ENCODE data around the gene TRAF1. TPM values are rescaled to one million over a fixed set of nuclear protein-coding genes. Genes with fewer than 3 reads are reported as not detected.

TRAF1 gene
- total RNA-seq, 1 experiment from 2014 or later: 1.7 TPM

GRCh38 chr9:120869360-120869687 lies 57.3 kb downstream of the TRAF1 start:
- peaks cover 27 to 38% of the 10 kb centered on the region in 2 experiments for H3K4me1 ChIP-seq (ENCODE audit: control insufficient read depth in 1 of 2, insufficient read depth in 2 of 2, low read length in 2 of 2)
- BruUV-seq (replicated peaks): TSS peak; percentile 52
- peaks cover 0 to 24% of the 10 kb centered on the region in 2 experiments; a peak in 1 of 4 replicates for H3K36me3 ChIP-seq (ENCODE audit: control insufficient read depth in 1 of 2, insufficient read depth in 2 of 2, low read length in 2 of 2)
- no peak overlapping the region for H2AFZ ChIP-seq (ENCODE audit: low read depth, low read length, poor library complexity, severe bottlenecking)
- DNase-seq (ENCODE audit: low read depth, low spot score): no peak
- intact Hi-C loops (cut with micrococcal nuclease): loop anchor here (2.0 kb wide), 1 partner anchor 27 kb away; the partner anchor contains the start of gene PSMD5
- peak overlapping the region; percentile 55 for H3K9ac ChIP-seq (ENCODE audit: low read length)
- ChIA-PET POLR2A (no interaction called here), RAD21 (ENCODE audit: low non-redundant PET in 1 of 2, low total read pairs in 2 of 2, uncharacterized antibody in 2 of 2, unreplicated experiment in 2 of 2) (no interaction called here), CTCF (interaction anchor here (1.1 kb wide), 1 partner anchor 68 kb away, joined by 3 read pairs; no protein-coding TSS in a partner anchor)
- peak overlapping the region in 1 of 2 experiments; percentile 48; a peak in 3 of 4 replicates for H3K4me3 ChIP-seq (replicated peaks in 1 of 2; ENCODE audit: low read depth in 1 of 2, low read length in 2 of 2)
- peak overlapping the region; percentile 54 for H3K27ac ChIP-seq (ENCODE audit: low read depth, low read length)
- H4K20me1 ChIP-seq (ENCODE audit: insufficient read depth): no peaks in the 10 kb centered on the region
- no peak for ATAC-seq
- no peaks in the 10 kb centered on the region for H3K9me3 ChIP-seq (ENCODE audit: control insufficient read depth in 1 of 2, insufficient read depth in 1 of 2, low read depth in 1 of 2, low read length in 2 of 2)
- TF ChIP-seq SP1 (IDR thresholded peaks at IDR 0.05; ENCODE audit: low read depth) (no peak), EZH2 (IDR thresholded peaks at IDR 0.05) (no peak), ELF1 (IDR thresholded peaks at IDR 0.05; ENCODE audit: borderline replicate concordance, low read depth) (no peak), ATF3 (IDR thresholded peaks at IDR 0.05) (no peak), CEBPB (IDR thresholded peaks at IDR 0.05; ENCODE audit: low read depth) (no peak), POLR2A (IDR thresholded peaks at IDR 0.05; ENCODE audit: borderline replicate concordance, extremely low read depth, insufficient read depth, insufficient read length) (no peak), JUND (IDR thresholded peaks at IDR 0.05) (no peak), POLR2AphosphoS5 (IDR thresholded peaks at IDR 0.05; ENCODE audit: low read depth, low read length) (no peak)
- H3K4me2 ChIP-seq (ENCODE audit: low read length): peak overlapping the region; percentile 79
- peaks cover 2% of the 10 kb centered on the region; the same call in 1 of the 2 replicates for H3K79me2 ChIP-seq (ENCODE audit: insufficient read depth, low read length)
- no peaks in the 10 kb centered on the region for H3K27me3 ChIP-seq (ENCODE audit: insufficient read depth, low read length)
- no peaks in the 10 kb centered on the region for H3K9me2 ChIP-seq (ENCODE audit: insufficient read depth)

- DNase-seq (ENCODE audit: low read depth, low spot score) (peak; percentile 94), ATAC-seq (peak; percentile 95)
- no peak overlapping the region for H2AFZ ChIP-seq (ENCODE audit: low read depth, low read length, poor library complexity, severe bottlenecking)
- no peaks in the 10 kb centered on the region for H3K27me3 ChIP-seq (ENCODE audit: insufficient read depth, low read length)
- H3K9me2 ChIP-seq (ENCODE audit: insufficient read depth): no peaks in the 10 kb centered on the region
- no peaks in the 10 kb centered on the region for H3K9me3 ChIP-seq (ENCODE audit: control insufficient read depth in 1 of 2, insufficient read depth in 1 of 2, low read depth in 1 of 2, low read length in 2 of 2)
- no TSS peak for BruUV-seq (replicated peaks)
- H3K27ac ChIP-seq (ENCODE audit: low read depth, low read length): peak overlapping the region; percentile 55
- H3K4me2 ChIP-seq (ENCODE audit: low read length): peak overlapping the region; percentile 81
- TF ChIP-seq MAX (IDR thresholded peaks at IDR 0.05) (no peak), FOSL1 (IDR thresholded peaks at IDR 0.05; ENCODE audit: low read depth) (no peak), CTCF (IDR thresholded peaks at IDR 0.05 in 2 of 3, conservative IDR thresholded peaks at IDR 0.05 in 1 of 3; ENCODE audit: borderline replicate concordance in 1 of 3, insufficient read depth in 1 of 3, low read depth in 2 of 3, low read length in 2 of 3) (peak in 2 of 3 experiments; percentile 5 to 49; a peak in 3 of 6 replicates)
- ChIA-PET CTCF (interaction anchor here (1.1 kb wide), 1 partner anchor 68 kb away, joined by 3 read pairs; no protein-coding TSS in a partner anchor), POLR2A (no interaction called here), RAD21 (ENCODE audit: low non-redundant PET in 1 of 2, low total read pairs in 2 of 2, uncharacterized antibody in 2 of 2, unreplicated experiment in 2 of 2) (no interaction called here)
- no peaks in the 10 kb centered on the region for H3K79me2 ChIP-seq (ENCODE audit: insufficient read depth, low read length)
- intact Hi-C loops (cut with micrococcal nuclease): loop anchor here (2.0 kb wide), 1 partner anchor 26 kb away; the partner anchor contains the start of gene PSMD5
- peak overlapping the region; percentile 56 for H3K9ac ChIP-seq (ENCODE audit: low read length)
- H3K4me1 ChIP-seq (ENCODE audit: control insufficient read depth in 1 of 2, insufficient read depth in 2 of 2, low read length in 2 of 2): peaks cover 22 to 33% of the 10 kb centered on the region in 2 experiments
- peak overlapping the region; percentile 18 to 48; a peak in 3 of 4 replicates for H3K4me3 ChIP-seq (replicated peaks in 1 of 2; ENCODE audit: low read depth in 1 of 2, low read length in 2 of 2)
- H3K36me3 ChIP-seq (ENCODE audit: control insufficient read depth in 1 of 2, insufficient read depth in 2 of 2, low read length in 2 of 2): peaks cover 0 to 23% of the 10 kb centered on the region in 2 experiments; a peak in 2 of 4 replicates
- H4K20me1 ChIP-seq (ENCODE audit: insufficient read depth): no peaks in the 10 kb centered on the region
These were observed 57.8 kb downstream of the TRAF1 start for GRCh38 chr9:120868676-120869359.
